ENCODE measurements around the gene IL22RA2. TPM values are rescaled to one million over a fixed set of nuclear protein-coding genes. Genes with fewer than 3 reads are reported as not detected.

IL22RA2 gene
- total RNA-seq, 1 experiment from 2014 or later = not detected

DNA sequence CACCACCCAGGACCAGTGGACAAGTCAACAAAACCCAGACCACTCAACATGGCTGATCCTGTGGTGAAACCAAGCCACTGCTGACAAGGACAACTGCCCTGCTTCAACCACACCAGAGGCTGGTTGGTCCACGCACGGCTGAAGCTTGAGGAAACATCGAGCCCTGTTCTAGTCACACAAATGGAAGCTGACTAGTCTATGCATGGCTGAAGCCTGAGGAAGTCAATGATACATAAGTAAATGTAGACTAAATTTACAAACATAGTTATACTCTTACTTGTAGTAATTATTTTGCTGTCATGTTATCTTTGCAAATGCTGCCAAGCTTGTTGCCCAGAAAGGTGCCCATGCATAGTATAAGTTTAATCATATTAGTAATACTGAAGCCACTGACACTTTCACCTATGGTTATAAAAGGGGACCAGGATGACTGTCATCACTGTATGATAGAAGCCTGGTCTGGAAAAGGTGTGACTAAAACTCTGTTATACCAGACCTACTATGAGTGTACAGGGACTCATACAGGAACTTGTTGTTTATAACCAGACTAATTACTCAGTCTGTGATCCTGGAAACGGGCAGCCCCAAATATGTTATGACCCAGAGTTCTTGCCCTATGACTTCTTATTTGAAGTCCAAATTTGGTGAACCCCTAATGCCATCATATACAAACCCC lies 5.6 kb downstream of the IL22RA2 start:
- DNase-seq (ENCODE audit: low read depth) = no peak

DNA sequence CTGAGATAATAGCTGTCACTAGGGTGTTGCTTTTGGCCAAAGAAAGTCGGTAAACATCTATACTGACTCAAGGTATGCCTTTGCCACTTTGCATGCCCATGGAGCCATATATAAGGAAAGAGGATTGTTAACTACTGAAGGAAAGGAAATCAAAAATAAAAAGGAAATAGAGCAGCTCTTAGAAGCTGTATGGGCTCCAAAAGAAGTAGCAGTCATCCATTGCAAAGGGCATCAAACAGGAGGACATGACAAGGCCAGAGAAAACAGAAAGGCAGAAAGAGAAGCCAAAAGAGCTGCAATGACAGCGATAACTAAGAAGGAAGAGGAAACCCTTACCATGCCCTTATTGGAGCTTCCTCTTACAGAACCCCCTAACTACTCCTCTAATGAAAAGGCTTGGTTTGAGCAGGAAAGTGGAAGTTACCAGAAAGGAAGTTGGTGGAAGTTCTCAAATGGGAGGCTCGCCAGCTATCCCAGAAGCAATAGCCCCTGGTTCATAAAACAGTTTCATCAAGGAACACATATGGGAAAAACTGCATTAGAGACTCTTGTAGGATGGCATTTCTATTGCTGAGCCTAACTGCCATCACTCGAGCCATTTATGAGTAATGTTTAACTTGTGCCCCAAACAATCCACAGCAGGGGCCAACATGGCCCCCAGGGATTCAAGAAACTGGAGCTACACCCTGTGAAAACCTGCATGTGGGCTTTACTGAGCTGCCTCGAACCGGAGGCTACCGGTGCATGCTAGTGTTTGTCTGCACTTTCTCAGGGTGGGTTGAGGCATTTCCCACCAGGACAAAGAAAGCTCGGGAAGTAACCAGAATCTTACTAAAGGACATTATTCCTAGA lies 7.0 kb downstream of the IL22RA2 start:
- DNase-seq (ENCODE audit: low read depth) = no peak

DNA sequence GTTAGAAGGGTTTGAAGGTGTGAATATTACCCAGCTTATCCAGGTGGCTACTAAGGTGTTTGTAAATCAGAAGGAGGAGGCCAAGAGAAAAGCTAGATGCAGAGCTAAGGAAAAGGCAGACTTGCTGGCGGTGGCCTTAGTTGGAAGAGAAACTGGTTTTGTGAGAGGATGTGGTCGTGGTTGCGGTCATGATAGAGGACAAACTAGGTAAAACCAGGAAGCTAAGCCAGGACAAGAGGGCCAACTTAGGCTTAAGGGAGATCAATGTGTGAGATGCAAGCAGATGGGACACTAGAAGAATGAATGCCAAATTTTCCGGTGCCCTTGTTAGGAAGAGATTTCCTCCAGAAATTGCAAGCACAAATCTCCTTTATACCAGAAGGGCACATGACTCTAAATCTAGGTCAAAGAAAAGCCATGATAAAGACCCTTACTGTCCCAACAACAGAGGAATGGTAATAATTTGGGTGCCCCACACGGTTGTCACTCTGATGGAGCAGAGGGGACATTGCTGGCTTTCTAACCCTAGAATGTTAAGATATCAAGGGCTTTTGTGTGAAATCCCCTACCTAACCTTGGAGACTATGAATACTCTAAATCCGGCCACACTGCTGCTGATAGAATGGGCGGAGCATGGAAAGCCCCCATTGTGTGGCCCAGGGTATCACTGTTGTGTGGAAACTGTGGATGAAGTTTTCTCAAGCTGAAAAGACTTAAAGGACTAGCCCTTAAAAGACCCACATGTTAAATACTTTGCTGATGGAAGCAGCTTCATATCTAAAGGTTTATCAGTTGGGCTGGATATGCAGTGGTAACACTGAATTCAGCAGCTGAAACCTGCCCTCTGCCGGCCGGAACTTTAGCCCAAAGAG lies 7.8 kb downstream of the IL22RA2 start:
- peak; percentile 48 for DNase-seq (ENCODE audit: low read depth)

DNA sequence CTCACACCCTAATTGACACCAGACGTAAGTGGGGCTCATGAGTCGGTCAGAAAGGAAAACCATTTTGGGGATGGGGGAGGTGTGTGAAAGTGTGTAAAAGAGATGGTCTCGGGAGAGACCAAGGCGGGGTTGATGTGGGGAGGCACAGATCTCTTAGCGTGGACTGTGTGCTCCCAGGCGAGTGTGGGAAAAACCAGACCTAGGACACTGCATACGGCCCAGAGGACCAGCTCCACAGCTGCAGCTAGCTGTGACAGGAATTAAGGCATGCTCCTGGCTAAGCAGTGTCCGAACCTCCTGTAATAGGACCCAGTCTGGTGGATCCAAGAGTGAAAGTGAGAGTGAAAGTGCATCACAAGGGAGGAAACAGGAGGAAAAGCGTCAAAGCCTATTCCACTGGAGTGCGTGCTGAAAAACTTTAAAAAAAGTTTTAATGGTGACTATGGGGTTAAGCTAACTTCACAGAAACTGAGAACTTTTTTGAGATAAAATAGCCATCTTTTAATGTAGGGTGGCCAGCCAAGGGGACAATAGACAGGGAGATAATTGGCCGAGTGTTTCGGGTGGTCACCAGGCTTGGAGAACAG lies 9.6 kb downstream of the IL22RA2 start:
- no peak for DNase-seq (ENCODE audit: low read depth)

DNA sequence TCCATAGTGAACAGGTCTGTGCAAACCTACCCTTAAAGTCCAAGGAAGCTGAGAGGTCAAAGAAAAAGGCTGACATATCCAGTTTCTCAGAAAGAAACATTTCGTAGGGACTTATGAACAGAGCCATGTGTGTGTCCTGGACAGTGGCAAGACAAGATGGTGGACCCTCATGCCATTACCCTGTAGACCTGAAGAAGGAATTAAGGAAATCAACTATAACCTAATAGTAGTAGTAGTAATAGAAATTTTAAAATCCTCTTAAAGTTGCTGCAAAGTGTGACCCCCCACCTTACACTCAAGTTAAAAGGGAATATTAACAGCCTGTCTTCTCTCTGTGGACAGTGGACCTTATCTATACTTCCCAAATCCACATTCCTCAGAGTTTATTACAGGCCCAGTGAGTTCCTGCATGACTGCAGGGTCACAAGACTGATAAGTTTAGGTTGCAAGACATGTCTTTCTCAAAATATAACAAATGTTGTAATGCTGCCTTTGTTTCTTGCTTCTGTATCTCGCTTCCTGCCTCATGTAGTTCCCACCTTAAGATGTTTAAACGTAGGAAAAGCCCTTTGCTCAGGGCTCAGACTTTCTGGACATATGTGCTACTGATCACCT lies 10.6 kb downstream of the IL22RA2 start:
- no peak for DNase-seq (ENCODE audit: low read depth)

DNA sequence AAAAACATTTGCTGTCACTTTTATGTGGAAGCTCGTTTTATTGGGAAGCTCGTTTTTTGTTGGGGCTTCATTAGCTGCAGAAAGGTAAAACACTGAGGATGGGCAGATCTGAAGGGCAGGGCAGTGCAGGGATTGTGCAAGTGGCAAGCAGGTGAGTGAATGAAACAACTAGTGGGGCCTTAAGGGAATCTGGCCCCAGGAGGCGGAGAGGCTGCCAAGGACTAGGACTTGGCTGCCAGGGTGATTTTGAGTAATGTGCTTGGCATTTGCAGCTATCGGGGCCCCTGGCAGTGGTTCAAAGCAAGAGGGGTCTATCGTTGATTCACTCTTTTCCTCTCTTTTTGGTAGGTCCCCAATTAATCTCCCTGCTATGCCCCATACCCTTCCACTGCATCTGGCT lies 11.5 kb downstream of the IL22RA2 start:
- peak; percentile 7 for DNase-seq (ENCODE audit: low read depth)

DNA sequence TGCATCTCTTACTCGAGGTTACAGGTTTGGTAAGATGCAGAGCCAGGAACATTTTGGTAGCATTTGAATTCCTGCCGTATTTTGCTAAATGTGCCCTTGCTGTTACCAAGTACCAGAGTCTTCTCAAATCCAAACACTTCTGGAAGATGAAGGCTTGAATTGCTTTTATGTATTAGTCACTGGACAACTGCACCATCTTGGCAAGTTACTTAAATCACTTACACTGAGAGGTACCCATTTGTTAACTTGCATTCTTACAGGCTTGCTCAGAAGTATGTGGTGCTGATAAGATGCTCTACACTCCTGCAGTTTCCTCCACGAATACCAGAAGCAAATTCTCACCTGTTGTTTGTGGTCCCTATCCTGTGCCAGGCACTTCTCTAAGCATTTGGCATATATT lies 12.7 kb downstream of the IL22RA2 start:
- peak; percentile 26 for DNase-seq (ENCODE audit: low read depth)

DNA sequence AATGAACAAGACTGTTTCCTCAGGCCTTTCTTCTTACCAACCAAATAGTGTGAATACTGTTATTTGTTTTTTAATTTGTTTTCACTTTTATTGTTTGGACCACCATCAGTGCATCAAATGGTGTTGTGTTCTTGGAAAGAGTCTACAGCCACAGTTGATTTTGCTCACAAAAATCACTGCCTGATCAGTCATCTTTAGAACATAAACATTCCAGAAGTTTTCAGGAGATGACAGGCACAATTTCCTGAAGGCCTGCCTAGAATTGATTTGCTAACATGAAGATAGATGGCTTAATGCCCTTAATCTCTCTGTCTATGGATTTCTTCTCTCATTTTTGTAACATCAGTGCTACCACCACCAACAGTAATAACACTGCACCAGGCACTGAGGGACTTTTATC lies 13.5 kb downstream of the IL22RA2 start:
- no peak for DNase-seq (ENCODE audit: low read depth)

DNA sequence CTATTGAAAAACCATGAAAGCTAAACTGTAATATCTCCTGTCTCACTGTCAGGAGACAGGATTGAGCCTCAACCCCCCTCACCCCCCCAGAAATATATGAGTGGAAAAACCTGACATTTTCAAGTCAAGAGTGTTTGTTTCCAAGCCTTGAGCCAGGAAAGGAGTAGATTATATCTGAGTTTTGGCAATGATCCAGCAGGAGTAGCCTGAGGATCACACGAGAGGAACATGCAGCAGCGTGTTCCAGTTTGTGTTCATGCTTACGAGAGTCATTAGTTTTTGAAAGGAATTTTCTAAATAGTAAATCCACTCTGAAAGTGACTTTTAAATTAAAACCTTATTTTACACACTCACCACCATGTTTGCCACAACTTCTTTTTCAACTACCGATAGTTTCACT lies 15.8 kb downstream of the IL22RA2 start:
- DNase-seq (ENCODE audit: low read depth) = peak; percentile 26

DNA sequence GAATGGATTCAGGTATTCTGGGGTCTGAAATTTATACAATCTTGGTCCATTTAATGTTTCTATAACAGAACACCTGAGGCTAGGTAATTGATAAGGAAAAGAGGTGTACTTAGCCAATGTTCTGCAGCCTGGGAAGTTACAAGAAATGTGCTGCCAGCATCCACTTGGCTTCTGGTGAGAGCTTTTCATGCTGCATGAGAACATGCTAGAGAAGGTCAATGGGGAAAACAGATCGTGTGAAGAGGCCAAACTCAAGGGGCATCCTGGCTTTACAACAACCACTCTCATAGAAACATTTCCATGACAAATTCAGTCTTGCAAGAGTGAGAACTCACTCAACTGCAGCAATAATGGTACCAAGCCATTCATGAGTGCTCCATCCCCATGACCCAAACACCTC lies 16.8 kb downstream of the IL22RA2 start:
- no peak for DNase-seq (ENCODE audit: low read depth)

DNA sequence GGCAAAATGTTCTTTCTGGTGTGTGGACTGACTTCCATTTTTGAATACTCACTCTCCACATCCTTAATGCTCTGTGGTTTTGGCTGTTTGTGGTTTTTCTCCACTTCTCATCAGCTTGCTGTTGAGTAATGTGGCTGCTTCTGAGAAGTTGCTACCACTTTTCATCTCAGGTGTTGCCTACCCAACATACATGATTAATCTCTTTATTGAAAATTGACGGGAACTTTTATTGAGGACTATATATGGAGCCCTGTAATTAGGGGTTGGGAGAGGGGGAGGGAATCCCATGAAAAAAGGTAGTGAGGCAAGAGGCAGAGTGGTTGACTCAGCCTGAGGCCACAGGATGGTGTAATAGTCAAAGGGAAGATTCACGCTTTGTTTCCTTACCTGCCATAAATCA lies 17.6 kb downstream of the IL22RA2 start:
- DNase-seq (ENCODE audit: low read depth) = peak; percentile 68

DNA sequence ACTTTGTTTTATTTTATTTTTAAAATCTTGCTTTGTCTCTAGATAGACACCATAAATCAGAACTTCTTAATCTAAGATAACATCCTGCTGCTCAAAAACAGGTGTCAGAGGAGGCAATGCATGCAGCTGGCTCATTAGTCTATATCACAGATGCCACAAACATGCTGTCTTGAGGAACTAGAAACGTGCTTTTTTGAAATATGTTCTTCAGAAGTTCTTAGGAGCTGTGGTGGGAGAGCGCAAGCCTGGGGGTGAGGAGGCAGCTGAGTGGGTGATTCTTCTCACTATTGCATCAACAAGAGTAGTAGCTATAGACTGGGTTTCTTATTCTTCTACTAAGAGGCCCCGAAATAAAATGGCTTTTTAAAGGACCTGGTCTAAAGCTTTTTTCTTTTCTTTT lies 23.4 kb downstream of the IL22RA2 start:
- DNase-seq (ENCODE audit: low read depth) = no peak

DNA sequence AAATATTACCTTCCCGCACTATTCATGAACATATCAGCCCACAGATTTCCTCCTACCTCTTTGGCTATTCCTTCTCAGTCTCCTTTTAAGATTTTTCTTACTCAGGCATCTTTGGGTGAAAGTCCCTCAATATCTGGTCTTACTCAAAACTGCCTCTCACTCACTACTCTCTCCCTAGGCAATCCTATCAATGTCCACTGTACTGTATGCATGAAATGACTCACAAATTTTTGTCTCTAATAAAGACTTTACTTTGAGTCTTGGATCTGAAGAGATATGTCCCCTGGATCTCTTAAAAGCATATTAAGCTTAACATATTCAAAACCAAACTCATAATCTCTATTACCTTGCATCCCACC lies 24.4 kb downstream of the IL22RA2 start:
- no peak for DNase-seq (ENCODE audit: low read depth)

DNA sequence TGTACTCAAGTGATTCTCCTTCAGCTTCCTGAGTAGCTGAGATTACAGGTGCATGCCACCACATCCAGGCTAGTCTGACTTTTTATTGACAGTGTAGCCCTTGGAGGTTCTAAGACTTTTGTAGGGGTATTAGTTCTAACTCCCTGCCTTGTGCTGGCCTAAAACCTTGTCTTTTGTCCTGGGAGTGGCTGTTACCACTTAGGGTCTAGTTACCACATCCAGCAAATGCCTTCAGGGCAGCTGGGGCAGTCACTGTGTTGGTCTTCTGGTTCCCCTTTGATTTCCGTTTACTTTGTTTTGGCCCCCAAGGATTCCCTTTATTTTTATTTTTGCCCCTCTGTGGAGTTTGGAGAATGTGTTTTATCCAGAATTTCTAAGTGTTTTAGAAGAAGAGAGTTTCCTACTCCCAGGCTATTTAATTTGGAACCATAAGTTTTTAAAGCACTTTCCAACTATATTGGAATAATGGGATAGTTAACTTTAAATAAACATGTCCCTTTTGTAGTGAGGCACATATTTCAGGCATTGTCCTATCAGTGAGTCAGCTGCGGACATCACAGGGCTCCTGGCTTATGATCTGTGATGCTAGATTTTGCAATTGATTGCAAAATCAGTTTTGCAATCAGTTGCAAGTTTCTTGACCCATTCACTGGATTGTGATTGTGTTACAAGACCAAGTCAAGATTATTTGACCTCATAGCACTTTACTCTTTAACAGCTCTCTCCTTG lies 25.0 kb downstream of the IL22RA2 start:
- DNase-seq (ENCODE audit: low read depth) = peak; percentile 37

DNA sequence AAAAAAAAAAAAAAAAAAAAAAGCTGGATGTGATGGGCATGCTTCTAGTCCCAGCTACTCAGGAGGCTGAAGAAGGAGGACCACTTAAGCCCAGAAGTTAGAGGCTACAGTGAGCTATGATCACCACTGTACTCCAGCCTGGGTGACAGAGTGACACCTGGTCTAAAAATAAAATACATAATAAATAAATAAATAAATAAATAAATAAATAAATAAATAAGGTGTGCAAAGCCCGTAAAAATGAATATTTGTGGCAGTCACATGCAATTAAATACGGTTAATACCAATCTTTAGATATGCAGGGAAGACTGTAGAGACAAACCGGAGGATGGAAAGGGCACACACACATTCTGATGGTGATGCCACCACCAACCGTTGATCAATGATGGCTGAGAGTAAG lies 26.2 kb downstream of the IL22RA2 start:
- DNase-seq (ENCODE audit: low read depth) = no peak

DNA sequence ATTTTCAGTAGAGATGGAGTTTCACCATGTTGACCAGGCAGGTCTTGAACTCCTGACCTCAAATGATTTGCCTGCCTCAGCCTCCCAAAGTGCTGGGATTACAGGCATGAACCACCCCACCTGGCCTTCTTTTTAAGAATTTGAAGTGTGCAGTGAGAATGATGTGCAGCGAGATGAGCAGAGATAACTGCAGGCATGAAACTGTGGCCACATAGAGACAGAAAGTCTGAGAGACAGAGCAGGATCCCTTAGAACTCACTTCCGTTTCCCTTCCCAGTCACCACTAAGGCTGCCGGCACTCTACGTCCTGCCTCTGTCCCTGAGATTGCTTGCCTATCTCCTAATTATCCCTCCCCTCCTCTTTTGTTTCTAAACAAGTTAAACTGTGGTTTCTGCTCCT lies 27.2 kb downstream of the IL22RA2 start:
- DNase-seq (ENCODE audit: low read depth) = no peak

DNA sequence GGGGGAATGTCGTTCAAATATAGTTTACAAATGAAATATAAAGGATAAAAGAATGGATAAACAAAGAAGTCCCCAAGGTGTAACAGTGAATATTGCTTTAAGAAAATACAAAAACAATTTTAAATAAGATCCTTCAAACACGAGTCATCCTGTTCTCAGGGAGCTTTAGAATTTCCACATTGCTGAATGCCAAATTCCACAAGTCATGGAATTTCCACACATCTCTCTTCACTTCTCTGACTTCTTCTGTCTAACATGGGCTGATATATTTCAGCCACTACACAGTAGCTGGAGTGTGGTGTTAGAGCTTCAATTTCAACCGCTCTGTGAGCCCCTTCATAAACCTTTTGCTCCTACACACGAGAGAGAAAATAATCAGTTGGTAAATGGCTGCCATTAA lies 28.0 kb downstream of the IL22RA2 start:
- no peak for DNase-seq (ENCODE audit: low read depth)

DNA sequence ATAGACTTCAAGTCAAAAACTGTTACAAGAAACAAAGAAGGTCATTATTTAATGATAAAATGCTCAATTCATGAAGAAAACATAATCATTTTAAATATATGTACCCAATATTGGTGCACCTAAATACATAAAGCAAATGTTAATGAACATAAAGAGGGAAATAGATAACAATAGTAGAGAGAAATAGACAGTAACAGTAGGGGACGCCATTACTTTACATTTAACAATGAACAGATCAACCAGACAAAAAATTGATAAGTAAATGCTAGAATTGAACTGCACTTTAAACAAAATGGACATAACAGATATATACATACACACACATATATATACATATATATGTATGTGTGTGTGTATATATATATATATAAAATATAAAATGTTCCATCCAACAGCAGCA lies 37.4 kb downstream of the IL22RA2 start:
- DNase-seq (ENCODE audit: low read depth) = peak; percentile 7

DNA sequence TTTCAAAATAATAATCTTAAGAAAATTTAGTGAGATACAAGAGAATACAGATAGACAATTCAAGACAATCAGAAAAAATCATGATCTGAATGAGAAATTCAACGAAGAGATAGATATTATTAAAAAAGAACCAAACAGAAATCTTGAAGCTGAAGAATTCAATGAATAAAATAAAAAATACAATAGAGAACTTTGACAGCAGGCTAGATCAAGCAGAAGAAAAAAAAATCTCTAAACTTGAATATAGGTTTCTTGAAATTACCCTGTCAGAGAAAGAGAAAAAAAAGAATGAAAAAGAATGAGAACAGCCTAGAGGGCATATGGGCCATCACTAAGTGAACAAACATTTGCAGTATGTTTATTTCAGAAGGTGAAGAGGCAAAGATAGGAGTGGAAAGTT lies 39.0 kb downstream of the IL22RA2 start:
- no peak for DNase-seq (ENCODE audit: low read depth)

DNA sequence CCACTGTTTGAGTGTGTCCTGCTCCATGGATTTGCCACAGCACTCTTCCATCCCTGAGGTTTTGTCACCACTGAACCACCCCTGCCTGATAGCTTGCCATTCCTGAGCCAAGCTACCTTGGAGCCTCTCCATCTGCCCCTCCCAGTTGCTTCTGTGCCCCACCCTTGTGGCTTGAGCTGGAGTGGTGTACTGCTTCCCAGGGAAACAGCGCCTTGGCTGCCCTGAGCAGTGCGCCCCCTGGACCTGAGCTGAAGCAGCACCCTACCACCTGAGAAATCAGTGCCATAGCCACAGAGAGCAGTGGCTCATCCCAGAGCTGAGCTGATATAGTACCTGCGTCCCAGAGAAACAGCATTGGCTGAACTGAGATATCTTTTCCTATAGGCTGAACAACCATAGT lies 40.3 kb downstream of the IL22RA2 start:
- no peak for DNase-seq (ENCODE audit: low read depth)

DNA sequence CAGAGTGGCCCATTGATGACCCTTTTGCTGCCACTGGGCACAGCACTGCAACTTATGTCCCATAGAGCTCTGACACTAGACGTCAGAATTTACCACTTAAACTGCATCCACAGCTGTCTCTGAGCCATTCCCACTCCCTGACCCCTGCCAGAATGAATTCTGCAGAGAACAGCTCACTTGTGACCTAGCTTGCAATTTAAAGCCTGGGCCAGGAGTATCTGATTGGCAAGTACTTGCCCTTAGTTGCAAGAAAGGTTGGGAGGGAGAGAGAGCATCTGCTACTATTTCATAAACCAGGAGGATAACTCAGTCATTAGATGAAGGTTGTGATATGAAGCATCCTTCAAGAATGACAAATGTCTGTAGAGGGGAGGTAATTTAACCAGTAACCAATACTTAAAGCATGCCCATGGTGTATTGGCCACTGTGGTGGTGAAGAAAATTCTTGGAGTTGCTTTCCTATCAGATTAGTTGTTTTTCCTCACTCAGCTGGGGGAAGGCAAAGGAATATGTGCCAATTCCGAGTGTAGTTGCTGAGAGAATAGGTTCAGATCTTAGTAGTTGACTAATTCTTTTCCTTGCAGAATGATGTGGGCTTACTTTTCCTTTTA lies 46.5 kb downstream of the IL22RA2 start:
- no peak for DNase-seq (ENCODE audit: low read depth)
